EL (cell line): ENCODE measurements around the gene ZNF185.
"Not testable (repeated sequence)": the region's sequence is repeated elsewhere in the genome, so short reads cannot be mapped to it uniquely, and the experiment has no call there.

Experiments used
- DNase-seq: peaks from one replicate; pipeline ENCODE4 v3.0.0-alpha.2; 2016

Gene ZNF185

DNA sequence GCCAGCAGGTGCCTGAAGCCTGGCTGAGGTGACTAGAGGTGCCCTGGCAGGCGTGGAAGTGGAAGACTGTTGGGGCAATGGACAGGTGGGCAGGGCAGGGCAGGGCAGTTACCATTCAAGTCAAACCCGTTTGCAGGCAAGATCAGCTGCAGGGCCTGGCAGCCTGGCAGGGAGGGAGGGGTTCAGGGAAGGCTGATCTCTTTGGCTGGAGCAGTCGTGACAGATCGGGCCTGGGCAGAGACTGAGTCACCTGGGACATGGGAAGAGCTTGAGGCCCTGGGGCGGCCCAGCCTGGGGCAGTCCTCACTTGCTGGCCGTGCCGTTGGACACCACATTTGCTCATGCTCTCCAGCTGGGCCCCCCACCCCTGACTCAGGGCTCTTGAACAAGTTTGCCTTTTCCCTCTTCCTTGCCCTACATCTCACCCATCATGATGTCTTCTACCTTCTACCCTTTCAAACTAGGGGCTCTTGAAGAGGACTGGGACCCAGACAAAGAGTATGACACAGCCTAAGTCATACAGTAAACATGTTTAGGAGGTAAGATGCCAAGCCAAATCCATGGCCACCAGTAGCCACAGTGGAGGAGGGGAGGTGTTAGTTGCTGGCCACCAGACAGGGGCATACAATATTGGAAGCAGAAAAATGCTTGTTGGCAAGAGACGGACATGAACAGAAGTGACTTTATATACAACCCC lies 2.0 kb upstream of the ZNF185 start:
- peak; percentile 42 for DNase-seq

DNA sequence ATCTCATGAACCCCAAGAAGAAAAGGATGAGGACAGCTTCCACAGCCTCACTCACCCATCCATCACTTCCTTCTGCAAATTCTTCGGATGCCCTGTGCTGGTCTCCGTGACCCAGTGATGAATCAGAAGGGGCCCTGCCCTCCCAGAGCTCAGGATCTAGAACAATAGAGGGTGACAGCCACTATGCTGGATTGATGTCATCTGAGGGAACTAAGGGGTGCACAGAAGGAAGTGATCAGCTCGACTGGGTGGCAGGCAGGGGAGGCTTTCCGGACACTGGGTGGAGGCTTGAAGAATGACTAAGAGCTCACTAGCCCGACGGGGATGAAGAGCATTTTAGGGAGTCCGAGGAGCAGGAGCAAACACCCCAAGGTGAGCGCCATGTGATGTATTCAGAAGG lies 1.4 kb upstream of the ZNF185 start:
- DNase-seq: peak; percentile 62

GRCh38 chrX:152898442-152898841 lies 575 bp downstream of the ZNF185 start:
- no peak for DNase-seq

GRCh38 chrX:152899111-152899873 lies 1.4 kb downstream of the ZNF185 start:
- no peak for DNase-seq

DNA sequence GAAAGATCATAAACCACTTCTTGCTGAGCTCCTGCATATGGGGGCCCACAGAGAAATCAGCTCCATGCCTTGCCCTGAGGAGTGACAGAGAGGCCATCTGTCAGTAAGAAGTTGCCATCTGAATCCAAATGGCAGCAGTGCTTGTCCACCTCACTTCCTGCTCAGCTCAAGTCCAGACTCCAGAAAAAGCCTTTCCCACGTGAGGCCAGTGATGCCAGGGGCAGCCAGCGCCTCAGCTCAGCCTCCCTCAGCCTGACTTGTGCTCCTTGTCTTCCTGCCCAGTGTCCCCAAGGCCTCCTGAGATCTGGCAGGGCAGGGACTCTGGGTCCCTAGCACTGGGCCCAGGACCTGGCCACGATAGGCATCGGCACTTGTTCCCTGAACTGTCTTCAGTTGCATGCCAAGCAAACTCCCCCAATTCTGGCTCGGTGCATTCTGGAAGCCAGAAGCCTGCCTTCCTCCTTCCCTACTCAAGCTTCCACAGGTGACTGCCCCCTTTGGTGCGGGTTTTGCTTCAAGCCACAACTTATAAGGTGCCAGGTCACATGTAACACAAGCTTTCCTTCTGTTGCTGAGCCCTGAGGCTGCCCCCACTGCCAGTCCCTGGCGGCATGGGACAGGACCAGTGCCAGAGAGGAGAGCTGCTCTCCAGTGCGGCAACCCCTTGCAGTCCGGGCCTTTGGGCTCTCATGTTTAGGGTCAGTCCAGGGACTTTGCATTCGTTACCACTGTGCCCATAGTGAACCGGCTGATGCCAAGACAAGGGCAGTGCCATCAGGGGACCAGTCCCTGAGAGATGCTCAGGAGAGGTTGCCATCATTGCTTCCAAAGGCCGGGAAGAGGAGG lies 2.2 kb downstream of the ZNF185 start:
- no peak for DNase-seq

DNA sequence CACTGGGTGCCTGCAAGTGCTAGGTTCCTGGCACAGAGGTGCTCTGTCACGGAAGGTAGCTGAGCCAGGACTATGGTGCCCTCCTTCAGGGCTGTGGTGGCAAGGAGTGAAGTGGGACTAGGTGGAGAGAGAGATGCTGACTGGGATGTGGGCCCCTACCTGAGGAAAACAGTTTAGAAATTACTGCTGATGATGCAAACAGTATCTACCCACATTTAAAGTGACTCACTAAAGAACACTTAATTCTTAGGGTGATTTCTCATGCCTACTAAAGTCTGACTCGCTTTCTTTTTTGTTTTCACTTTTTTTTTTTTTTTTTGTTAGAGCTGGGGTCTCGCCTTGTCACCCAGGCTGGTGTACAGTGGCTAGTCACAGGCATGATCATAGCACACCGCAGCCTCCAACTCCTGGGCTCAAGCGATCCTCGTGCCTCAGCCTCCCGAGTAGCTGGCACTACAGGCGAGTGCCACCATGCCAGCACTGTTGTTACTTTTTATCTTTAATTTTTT lies 3.1 kb downstream of the ZNF185 start:
- no peak for DNase-seq

GRCh38 chrX:152901816-152902501 lies 4.1 kb downstream of the ZNF185 start:
- no peak for DNase-seq

- no peak for DNase-seq
These were observed 4.6 kb downstream of the ZNF185 start for GRCh38 chrX:152902502-152902820.

DNA sequence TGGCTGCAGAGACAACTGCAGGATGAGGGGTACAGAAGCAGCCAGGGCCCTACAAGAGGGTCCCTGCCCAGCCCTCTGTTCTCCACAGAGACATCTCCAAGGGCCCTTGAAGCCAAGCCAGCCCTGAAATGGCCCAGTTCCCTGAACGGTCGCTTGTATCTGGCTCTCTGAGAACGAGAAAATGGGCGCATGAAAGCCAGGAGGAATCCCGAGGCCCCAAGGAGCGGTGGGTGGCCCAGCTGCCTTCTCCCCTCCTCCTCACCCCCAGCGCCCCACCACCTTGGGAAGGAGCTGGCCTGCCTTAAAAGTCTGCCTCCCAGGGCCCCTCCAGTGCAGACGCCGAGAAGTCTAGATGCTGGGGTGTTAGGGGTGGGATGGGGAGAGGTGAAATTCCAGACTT lies 5.7 kb downstream of the ZNF185 start:
- no peak for DNase-seq

GRCh38 chrX:152904151-152905080 lies 6.5 kb downstream of the ZNF185 start:
- peak; percentile 69 for DNase-seq

DNA sequence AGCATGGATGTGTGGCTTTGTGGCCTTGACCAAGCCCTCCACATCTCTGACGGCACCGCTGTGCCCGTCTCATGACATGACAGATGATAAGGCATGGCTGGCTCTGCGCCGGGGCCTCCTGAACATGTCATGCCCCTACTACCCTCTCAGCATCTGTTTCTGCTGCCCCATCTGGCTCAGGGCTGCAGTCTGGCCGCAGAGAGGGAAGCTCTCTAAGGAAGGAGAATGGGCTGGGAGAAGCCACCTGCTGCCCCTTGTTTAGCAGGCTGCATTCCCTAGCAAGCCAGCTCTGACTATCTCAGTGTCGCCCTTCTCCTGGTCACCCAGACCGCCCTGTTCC lies 7.2 kb downstream of the ZNF185 start:
- no peak for DNase-seq

DNA sequence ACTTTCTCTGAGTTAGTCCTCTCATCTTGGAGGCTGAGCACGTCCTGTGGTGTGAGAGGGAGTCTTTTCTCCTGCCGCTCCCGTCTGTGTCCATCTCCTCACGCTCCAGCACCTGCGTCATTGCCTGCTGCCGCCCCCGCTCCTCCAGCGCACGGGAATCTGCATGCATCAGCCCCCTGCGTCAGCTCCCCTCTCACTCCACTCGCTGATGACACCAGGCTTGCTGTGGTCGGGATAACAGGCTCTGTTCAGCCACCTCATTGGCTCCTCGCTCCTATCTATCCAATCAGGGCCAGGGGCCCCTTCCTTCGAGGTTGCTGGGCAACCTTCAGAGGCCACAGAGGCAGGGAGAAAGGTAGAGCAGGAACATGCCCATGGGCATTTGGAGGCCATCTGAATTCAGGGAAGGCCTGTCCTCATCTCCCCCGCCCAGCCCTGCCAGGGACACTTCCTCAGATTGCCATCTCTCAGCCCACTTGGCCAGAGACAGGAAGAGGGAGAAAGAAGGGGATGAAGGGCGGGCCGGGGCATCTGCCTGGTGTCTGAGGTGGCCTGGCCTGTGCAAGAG lies 9.3 kb downstream of the ZNF185 start:
- DNase-seq: peak; percentile 80

DNA sequence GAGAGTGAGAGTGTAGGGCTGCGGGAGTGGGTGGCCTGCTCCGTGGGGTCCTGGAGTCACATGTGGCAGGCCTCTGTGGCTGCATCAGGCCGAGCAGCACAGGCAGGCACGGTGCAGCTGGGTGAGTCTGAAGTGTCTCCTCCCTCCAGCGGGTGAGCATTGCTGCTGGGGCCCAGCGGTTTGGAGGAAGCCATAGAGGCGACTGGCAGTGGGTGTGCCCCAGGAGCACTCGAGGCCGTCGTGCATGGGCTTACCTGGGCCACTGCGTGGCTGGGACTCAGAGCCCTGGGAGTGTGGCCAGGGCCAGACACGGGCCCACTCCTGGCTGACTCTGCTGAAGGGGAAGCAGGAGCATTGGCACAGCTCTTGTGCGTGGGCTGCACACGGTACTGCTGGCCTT lies 10.6 kb downstream of the ZNF185 start:
- no peak for DNase-seq

DNA sequence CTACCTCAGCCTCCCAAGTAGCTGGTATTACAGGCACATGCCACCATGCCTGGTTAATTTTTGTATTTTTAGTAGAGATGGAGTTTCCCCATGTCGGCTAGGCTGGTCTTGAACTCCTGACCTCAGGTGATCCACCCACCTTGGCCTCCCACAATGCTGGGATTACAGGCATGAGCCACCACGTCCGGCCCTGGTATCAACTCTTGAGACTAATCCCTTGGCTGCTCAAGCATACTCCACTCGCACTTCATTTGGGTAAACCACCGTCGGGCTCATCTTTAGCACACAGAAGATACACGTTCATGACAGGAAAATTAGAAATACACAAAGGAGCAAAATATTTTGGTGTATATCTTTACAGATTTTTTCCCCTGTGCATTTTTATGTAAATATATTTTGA lies 12.2 kb downstream of the ZNF185 start:
- DNase-seq: not testable (repeated sequence)

GRCh38 chrX:152912106-152912505 lies 14.2 kb downstream of the ZNF185 start:
- no peak for DNase-seq

DNA sequence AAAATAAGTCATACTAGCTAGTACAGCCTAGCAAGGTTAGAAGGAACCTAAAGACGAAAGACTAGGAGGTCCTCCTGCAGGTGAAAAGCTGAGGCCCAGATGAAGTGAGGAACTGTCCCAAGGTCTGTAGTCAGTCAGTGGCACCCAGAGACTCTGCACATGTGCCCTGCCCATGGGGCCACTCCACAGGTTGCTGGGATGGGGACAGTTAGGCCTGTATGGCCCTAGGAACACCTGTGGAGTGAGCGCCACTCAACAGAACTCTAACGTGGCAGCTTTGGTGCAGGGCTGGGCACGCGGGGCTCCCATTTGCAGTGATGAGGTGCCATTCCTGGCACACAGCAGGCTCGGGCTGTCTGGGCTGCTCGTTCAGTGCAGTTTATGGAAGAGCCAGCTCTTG lies 14.8 kb downstream of the ZNF185 start:
- DNase-seq: no peak

DNA sequence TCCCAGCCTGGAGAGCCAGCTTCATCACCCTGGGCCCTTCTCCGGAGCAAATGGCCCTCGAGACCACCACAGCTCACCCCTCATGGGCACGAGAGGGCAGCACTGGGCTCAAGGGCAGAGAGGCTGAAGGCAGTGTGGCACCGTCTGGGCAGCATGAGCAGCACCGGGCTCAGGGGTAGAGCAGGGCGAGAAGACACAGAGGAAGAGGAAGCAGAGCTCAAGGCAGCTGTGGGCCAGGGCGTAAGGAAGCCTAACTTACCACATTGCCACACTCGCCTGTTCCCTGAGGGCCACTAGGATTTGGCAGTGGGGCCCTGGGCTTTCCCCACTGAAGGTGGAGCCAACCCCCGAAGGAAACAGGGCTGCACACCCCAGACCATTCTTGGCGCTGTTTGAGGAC lies 15.5 kb downstream of the ZNF185 start:
- no peak for DNase-seq

DNA sequence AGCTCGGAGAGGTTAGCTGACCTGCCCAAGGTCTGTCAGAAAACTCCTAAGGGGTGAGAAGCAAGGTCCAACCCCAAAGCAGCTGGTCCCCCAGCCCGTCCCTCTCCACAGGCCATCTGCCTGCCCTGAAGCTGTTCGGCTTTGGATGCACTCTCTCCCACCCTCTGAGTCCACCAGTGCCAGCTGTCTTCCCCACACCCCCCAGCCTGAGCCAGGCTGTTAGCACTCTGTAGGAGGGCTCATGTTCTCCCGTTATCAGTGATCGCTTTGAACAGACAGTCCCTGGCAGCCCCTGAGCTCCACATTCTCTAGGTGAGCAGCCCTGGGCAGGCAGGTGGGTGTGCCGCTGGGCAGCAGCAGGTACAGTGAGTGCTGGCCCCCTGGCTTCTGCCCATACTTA lies 16.0 kb downstream of the ZNF185 start:
- no peak for DNase-seq

GRCh38 chrX:152915541-152916241 lies 17.8 kb downstream of the ZNF185 start:
- peak; percentile 56 for DNase-seq

DNA sequence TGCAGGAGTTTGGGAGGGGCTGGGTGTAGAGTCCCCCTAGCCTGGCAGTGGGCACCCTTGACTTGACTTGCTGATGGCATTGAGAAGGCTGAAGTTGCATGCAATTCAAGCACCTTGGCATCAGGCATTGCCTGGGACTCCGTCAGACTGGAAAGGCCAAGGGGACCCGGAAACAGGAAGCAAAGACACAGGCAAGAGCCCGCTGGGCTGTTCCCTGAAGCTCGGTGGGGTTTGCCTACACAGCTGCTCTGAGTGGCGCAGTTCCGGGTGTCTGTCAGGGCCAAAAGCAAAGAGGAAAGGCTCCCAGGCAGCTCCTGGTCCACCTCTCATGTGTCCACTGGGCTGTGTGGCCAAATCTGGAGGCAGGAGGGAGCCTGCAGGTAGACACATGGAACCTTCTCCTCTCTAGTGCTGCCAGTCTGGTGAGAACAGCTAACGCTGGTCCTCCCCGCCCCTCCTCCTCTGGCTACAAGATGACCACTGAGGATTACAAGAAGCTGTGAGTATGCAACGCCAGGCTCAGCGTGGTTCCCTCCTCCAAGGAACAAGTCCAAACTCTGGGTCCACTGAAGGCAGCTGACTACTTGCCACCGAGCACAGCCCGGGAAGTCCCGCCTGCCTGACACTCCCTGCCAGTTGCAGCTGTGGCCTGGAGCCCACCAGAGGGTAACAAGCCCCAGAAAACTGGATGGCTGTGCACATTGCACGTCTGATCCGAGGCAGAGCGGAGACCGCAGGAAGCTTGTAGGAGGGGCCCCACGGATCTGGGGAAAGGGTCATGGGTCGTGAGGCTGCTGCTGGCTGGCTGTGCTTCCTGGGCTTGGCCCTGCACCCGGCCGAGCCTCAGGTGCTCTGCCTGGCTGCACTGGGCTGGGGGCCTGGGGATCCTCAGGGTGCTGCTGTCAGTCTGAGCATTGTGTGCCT lies 20.1 kb downstream of the ZNF185 start:
- DNase-seq: no peak
